Spleen (tissue), 11 donors: Measurements from ENCODE around the gene RGL1. TPM values are rescaled to one million over a fixed set of nuclear protein-coding genes. Genes with fewer than 3 reads are reported as not detected.

Experiments
- DNase-seq: peaks from one replicate; pipeline ENCODE4 v3.0.0-alpha.2; 2020
- H3K27ac ChIP-seq, 8 donors: fragments of 200-600 bp; sonication (generic) in 7 of 8; 1 replicate in 4 of 8; 2 replicates in 4 of 8; pipeline versions ENCODE4 v1.5.0 to v1.8.0; 2016 to 2021; ENCODE audit warnings: inconsistent platforms in 4 of 8, mild to moderate bottlenecking in 4 of 8, moderate library complexity in 1 of 8
- H3K27me3 ChIP-seq, 7 donors: fragments of 200-600 bp; sonication (generic) in 6 of 7; replicated peaks in 1 of 7; 1 replicate in 4 of 7; 2 replicates in 3 of 7; pipeline versions ENCODE4 v1.5.0 to v1.8.0; 2016 to 2021; ENCODE audit warnings: inconsistent platforms in 3 of 7, mild to moderate bottlenecking in 1 of 7
- H3K36me3 ChIP-seq, 6 donors: fragments of 200-600 bp; sonication (generic) in 5 of 6; 1 replicate in 4 of 6; 2 replicates in 2 of 6; pipeline versions ENCODE4 v1.5.0 to v1.8.0; 2016 to 2021; ENCODE audit warnings: inconsistent platforms in 2 of 6
- H3K4me1 ChIP-seq, 6 donors: fragments of 200-600 bp; sonication (generic) in 5 of 6; 1 replicate in 3 of 6; 2 replicates in 3 of 6; pipeline versions ENCODE4 v1.5.0 to v1.8.0; 2016 to 2021; ENCODE audit warnings: inconsistent platforms in 3 of 6
- H3K4me3 ChIP-seq, 8 donors: fragments of 200-600 bp; sonication (generic) in 7 of 8; 1 replicate in 4 of 8; 2 replicates in 4 of 8; pipeline versions ENCODE4 v1.5.0 to v1.8.0; 2016 to 2021; ENCODE audit warnings: inconsistent platforms in 4 of 8, mild to moderate bottlenecking in 4 of 8, moderate library complexity in 2 of 8
- H3K9me3 ChIP-seq, 8 donors: fragments of 200-600 bp; sonication (generic) in 7 of 8; 1 replicate in 4 of 8; 2 replicates in 4 of 8; pipeline versions ENCODE4 v1.5.0 to v1.8.0; 2016 to 2021; ENCODE audit warnings: inconsistent platforms in 4 of 8
- POLR2A ChIP-seq, 3 donors: fragments of 450-650 bp; IDR thresholded peaks; one replicate each; pipeline ENCODE4 v1.5.1; 2017; ENCODE audit warnings: antibody characterized with exemption in 3 of 3, mild to moderate bottlenecking in 1 of 3
- POLR2AphosphoS5 ChIP-seq, 3 donors: sonication (generic); formaldehyde crosslinking; IDR thresholded peaks; one replicate each; pipeline ENCODE4 v1.5.1; 2017; ENCODE audit warnings: antibody characterized with exemption in 3 of 3
- WGBS, 5 donors: extraction: QIAGEN DNeasy Blood & Tissue Kit in 3 of 5; methylation state at CpG; one replicate each; pipeline versions ENCODE4 v1.1.5 to v1.1.7; 2013 to 2018; 5-methylcytosine and 5-hydroxymethylcytosine counted together
- intact Hi-C: fragments of 100-400 bp; cut with DNase I; formaldehyde crosslinking; loops from one replicate; pipeline ENCODE4 v1.15.0; 2023; ENCODE audit warnings: low total_unique reads
- polyA plus RNA-seq, 3 donors: library from polyadenylated mRNA; stranded (reverse); fragments of 200-250 nt; gene quantifications; one replicate each; pipeline ENCODE4 v1.2.1, GENCODE V29; 2013
- total RNA-seq, 7 donors: library from RNA; depleted of rRNA in 3 of 7; stranded (reverse); fragments of >200 nt in 3 of 7; fragmentation: NEBNext Ultra II Directional in 4 of 7; extraction: Animal tissue kit (Norgen Biotek cat#: 25700) in 4 of 7; gene quantifications; one replicate each; pipeline versions ENCODE4 v1.1.0 to v1.2.1, GENCODE V29; 2016 to 2021
- TF ChIP-seq, protein P1 (sequence below), 11 experiments: fragments of 200-600 bp in 7 of 11; fragments of 450-650 bp in 4 of 11; sonication (generic) in 4 of 11; IDR thresholded peaks in 8 of 11; conservative IDR thresholded peaks in 3 of 11; 1 replicate in 7 of 11; 2 replicates in 4 of 11; pipeline versions ENCODE4 v1.4.0 to v1.8.0; 2016 to 2021; ENCODE audit warnings: antibody characterized with exemption in 11 of 11, inconsistent platforms in 4 of 11, mild to moderate bottlenecking in 1 of 11
- donor health status: healthy with polysubstance abuse.
- donor health status: DM: no; HTN: no; CAD: no; lungs with moderate emphysema.
- donor health status: DM: no; HTN: no; CAD: no.
- donor health status: Bipolar disorder and iron deficiency.
- donor health status: healthy.
- donor health status: DM: no; HTN: no; CAD: no.
- donor health status: DM: yes; HTN: yes; CAD: no.

RGL1 gene
- total and polyA plus RNA-seq, 10 donors, result 14.3 to 126 (median 71.4) TPM

DNA sequence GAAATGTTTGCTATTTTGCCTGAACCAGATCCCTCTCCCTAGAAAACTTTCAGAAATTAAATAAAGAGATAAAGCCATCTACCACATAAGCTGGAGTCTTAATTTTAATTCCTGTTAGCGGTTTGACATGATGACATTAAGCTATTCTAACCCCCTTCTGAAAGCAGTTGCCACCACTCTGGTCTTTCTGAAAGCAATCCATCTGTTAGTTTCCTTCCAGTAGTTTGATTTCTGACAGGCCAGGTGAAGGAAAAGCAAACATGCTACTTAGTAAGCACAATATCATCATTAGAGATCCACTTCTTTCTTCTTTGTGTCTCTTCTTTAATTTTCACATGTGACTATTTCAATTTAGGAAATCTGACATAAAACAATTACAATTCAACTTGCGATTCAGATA, 39.9 kb downstream of the RGL1 start:
- TF ChIP-seq POLR2A (IDR thresholded peaks at IDR 0.05) (no peak), POLR2AphosphoS5 (IDR thresholded peaks at IDR 0.05) (no peak)
- TF ChIP-seq, protein P1, sequence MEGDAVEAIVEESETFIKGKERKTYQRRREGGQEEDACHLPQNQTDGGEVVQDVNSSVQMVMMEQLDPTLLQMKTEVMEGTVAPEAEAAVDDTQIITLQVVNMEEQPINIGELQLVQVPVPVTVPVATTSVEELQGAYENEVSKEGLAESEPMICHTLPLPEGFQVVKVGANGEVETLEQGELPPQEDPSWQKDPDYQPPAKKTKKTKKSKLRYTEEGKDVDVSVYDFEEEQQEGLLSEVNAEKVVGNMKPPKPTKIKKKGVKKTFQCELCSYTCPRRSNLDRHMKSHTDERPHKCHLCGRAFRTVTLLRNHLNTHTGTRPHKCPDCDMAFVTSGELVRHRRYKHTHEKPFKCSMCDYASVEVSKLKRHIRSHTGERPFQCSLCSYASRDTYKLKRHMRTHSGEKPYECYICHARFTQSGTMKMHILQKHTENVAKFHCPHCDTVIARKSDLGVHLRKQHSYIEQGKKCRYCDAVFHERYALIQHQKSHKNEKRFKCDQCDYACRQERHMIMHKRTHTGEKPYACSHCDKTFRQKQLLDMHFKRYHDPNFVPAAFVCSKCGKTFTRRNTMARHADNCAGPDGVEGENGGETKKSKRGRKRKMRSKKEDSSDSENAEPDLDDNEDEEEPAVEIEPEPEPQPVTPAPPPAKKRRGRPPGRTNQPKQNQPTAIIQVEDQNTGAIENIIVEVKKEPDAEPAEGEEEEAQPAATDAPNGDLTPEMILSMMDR (IDR thresholded peaks at IDR 0.05 in 8 of 11, conservative IDR thresholded peaks at IDR 0.05 in 3 of 11), result no peak
- no peaks in the 10 kb centered on the region for H3K9me3 ChIP-seq
- no peak for DNase-seq
- 80 to 95% (median 92%) methylated on average over 2 of the region's 2 CpGs for WGBS, 5 donors
- peak overlapping the region in 5 of 8 donors; percentile 7 to 68 (median 16) for H3K27ac ChIP-seq
- H3K4me3 ChIP-seq, result no peak overlapping the region
- intact Hi-C loops, result no loop called here
- H3K4me1 ChIP-seq, result peaks cover 11 to 52% (median 27%) of the 10 kb centered on the region in 6 donors
- no peaks in the 10 kb centered on the region for H3K36me3 ChIP-seq
- no peaks in the 10 kb centered on the region for H3K27me3 ChIP-seq

- H3K27ac ChIP-seq, result peak overlapping the region in 2 of 8 donors; percentile 12 to 68
- DNase-seq, result no peak
Measured at GRCh38 chr1:183845681-183846080, 40.8 kb downstream of the RGL1 start.

GRCh38 chr1:183847641-183848040, 42.7 kb downstream of the RGL1 start:
- H3K27ac ChIP-seq, result peak overlapping the region in 5 of 8 donors; percentile 4 to 59 (median 30)
- no peak for DNase-seq
- no peak for TF ChIP-seq POLR2AphosphoS5 (IDR thresholded peaks at IDR 0.05)
- TF ChIP-seq POLR2A (IDR thresholded peaks at IDR 0.05), result no peak
- TF ChIP-seq, protein P1 (IDR thresholded peaks at IDR 0.05 in 8 of 11, conservative IDR thresholded peaks at IDR 0.05 in 3 of 11), result no peak
- H3K4me1 ChIP-seq, result peaks cover 11 to 46% (median 28%) of the 10 kb centered on the region in 6 donors
- 62 to 88% (median 71%) methylated on average over 4 of the region's 4 CpGs for WGBS, 5 donors
- intact Hi-C loops, result no loop called here
- H3K36me3 ChIP-seq, result no peaks in the 10 kb centered on the region
- no peaks in the 10 kb centered on the region for H3K9me3 ChIP-seq
- no peak overlapping the region for H3K4me3 ChIP-seq
- H3K27me3 ChIP-seq, result no peaks in the 10 kb centered on the region

More at GRCh38 chr1:183845681-183846080, 40.8 kb downstream of the RGL1 start:
- intact Hi-C loops, result no loop called here
- H3K36me3 ChIP-seq, result no peaks in the 10 kb centered on the region
- no peak overlapping the region for H3K4me3 ChIP-seq
- WGBS, 5 donors, result 87 to 95% (median 92%) methylated on average over 3 of the region's 3 CpGs
- TF ChIP-seq POLR2AphosphoS5 (IDR thresholded peaks at IDR 0.05) (no peak), POLR2A (IDR thresholded peaks at IDR 0.05) (no peak)
- TF ChIP-seq, protein P1 (IDR thresholded peaks at IDR 0.05 in 8 of 11, conservative IDR thresholded peaks at IDR 0.05 in 3 of 11), result no peak
- no peaks in the 10 kb centered on the region for H3K27me3 ChIP-seq
- H3K9me3 ChIP-seq, result no peaks in the 10 kb centered on the region
- H3K4me1 ChIP-seq, result peaks cover 11 to 52% (median 29%) of the 10 kb centered on the region in 6 donors

DNA sequence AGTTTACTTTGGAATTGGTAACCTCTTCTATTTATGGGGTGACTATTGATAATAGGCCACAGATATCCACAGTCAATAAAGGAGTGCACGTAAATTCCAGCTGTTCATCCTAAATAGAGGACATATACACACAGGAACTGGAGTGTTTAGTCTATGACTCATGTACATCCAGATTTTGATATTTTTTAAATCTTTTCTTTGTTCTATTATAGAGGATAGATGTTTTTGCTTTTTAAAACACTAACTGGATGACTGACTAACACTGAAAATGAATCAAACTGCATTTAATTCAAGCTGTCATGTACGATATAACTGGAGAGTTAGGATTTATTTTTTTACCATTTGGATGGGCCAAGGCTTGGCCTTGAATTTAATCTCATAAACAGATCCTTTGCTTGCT, 45.9 kb downstream of the RGL1 start:
- H3K36me3 ChIP-seq, result no peaks in the 10 kb centered on the region
- no peaks in the 10 kb centered on the region for H3K27me3 ChIP-seq
- H3K4me3 ChIP-seq, result no peak overlapping the region
- no peaks in the 10 kb centered on the region for H3K9me3 ChIP-seq
- no peak for DNase-seq
- intact Hi-C loops, result no loop called here
- H3K27ac ChIP-seq, result peak overlapping the region in 1 of 8 donors; percentile 3
- 65 to 92% (median 82%) methylated on average over 2 of the region's 2 CpGs for WGBS, 5 donors
- peaks cover 0 to 36% (median 18%) of the 10 kb centered on the region in 6 donors for H3K4me1 ChIP-seq
- TF ChIP-seq, protein P1 (IDR thresholded peaks at IDR 0.05 in 8 of 11, conservative IDR thresholded peaks at IDR 0.05 in 3 of 11), result no peak
- TF ChIP-seq POLR2A (IDR thresholded peaks at IDR 0.05), result no peak
- no peak for TF ChIP-seq POLR2AphosphoS5 (IDR thresholded peaks at IDR 0.05)
